IMR-90 (cell line): ENCODE measurements around the gene IKBKE. TPM values are rescaled to one million over a fixed set of nuclear protein-coding genes. Genes with fewer than 3 reads are reported as not detected.

Experiments used
- ATAC-seq: fragments of 200-7000 bp; cut with Tn5 transposase; 2 replicates; pipeline ENCODE4 v1.9.1; 2020; ENCODE audit warnings: low read depth, mild to moderate bottlenecking, moderate library complexity
- BruUV-seq: library from RNA; stranded (reverse); fragments of 400-500 nt; replicated peaks from 2 replicates; lab custom pipeline; 2021; lab: Mats Ljungman, UMichigan
- CTCF ChIA-PET: fragments of 300-600 bp; formaldehyde crosslinking; extraction: SDS; loops from one replicate; lab custom pipeline; 2021; ENCODE audit warnings: antibody characterized with exemption; lab: Yijun Ruan, JAX
- POLR2A ChIA-PET: fragments of 300-600 bp; sonication (Branson Sonifier 250); formaldehyde crosslinking; loops from one replicate; lab custom pipeline; 2022; ENCODE audit warnings: antibody characterized with exemption; ENCODE audit not compliant: unreplicated experiment; lab: Charles Lee
- DNase-seq: peaks from one replicate; pipeline ENCODE4 v3.0.0; 2013
- H2AFZ ChIP-seq: replicated peaks from 2 replicates; pipeline ENCODE3; 2013; ENCODE audit warnings: low read length, mild to moderate bottlenecking; ENCODE audit not compliant: poor library complexity
- H2AK5ac ChIP-seq: 2 replicates; pipeline ENCODE4 v1.6.1; 2013; ENCODE audit warnings: low read depth, low read length, inconsistent platforms
- H2AK9ac ChIP-seq: replicated peaks from 2 replicates; pipeline ENCODE3; 2013; ENCODE audit warnings: mild to moderate bottlenecking, low read depth, low read length, moderate library complexity; ENCODE audit not compliant: poor library complexity
- H2BK120ac ChIP-seq: 2 replicates; pipeline ENCODE4 v1.6.1; 2013; ENCODE audit warnings: low read depth, low read length, inconsistent platforms
- H2BK15ac ChIP-seq: 3 replicates; pipeline ENCODE4 v1.6.1; 2013; ENCODE audit warnings: low read depth, low read length, inconsistent platforms
- H2BK20ac ChIP-seq: 2 replicates; pipeline ENCODE4 v1.6.1; 2013; ENCODE audit warnings: low read depth, mild to moderate bottlenecking, inconsistent platforms, low read length, moderate library complexity
- H2BK5ac ChIP-seq: 2 replicates; pipeline ENCODE4 v1.6.1; 2013; ENCODE audit warnings: mild to moderate bottlenecking, low read depth, low read length, inconsistent platforms; ENCODE audit not compliant: poor library complexity, severe bottlenecking
- H3K14ac ChIP-seq: replicated peaks from 2 replicates; pipeline ENCODE4 v1.6.1; 2013; ENCODE audit warnings: low read depth, low read length, inconsistent platforms
- H3K18ac ChIP-seq: 2 replicates; pipeline ENCODE4 v1.6.1; 2013; ENCODE audit warnings: low read depth, low read length, control low read depth
- H3K23ac ChIP-seq: 2 replicates; pipeline ENCODE4 v1.6.1; 2013; ENCODE audit warnings: low read depth, low read length, inconsistent platforms
- H3K27ac ChIP-seq: 2 replicates; pipeline ENCODE4 v1.5.1; 2013; ENCODE audit warnings: mild to moderate bottlenecking, control low read depth, low read length; ENCODE audit not compliant: insufficient read depth
- H3K27me3 ChIP-seq: 2 replicates; pipeline ENCODE4 v1.6.1; 2013; ENCODE audit warnings: low read length; ENCODE audit not compliant: control insufficient read depth, insufficient read depth
- H3K36me3 ChIP-seq: 2 replicates; pipeline ENCODE4 v1.6.1; 2013; ENCODE audit warnings: low read length, mixed read lengths; ENCODE audit not compliant: control insufficient read depth, insufficient read depth
- H3K4ac ChIP-seq: 2 replicates; pipeline ENCODE4 v1.6.1; 2013; ENCODE audit warnings: low read depth, low read length, inconsistent platforms
- H3K4me1 ChIP-seq: 2 replicates; pipeline ENCODE4 v1.6.1; 2013; ENCODE audit warnings: low read length, mixed read lengths; ENCODE audit not compliant: control insufficient read depth, insufficient read depth
- H3K4me2 ChIP-seq: 2 replicates; pipeline ENCODE4 v1.6.1; 2013; ENCODE audit warnings: low read depth, mild to moderate bottlenecking, control low read depth, low read length, moderate library complexity
- H3K4me3 ChIP-seq: 2 replicates; pipeline ENCODE4 v1.5.1; 2013; ENCODE audit warnings: low read depth, mild to moderate bottlenecking, control low read depth, low read length, moderate library complexity; ENCODE audit not compliant: insufficient read depth
- H3K56ac ChIP-seq: 2 replicates; pipeline ENCODE4 v1.6.1; 2013; ENCODE audit warnings: low read length, inconsistent platforms; ENCODE audit not compliant: insufficient read depth; ENCODE audit errors: extremely low read depth
- H3K79me1 ChIP-seq, 2 experiments: 2 replicates each; pipeline ENCODE4 v1.6.1; 2013; ENCODE audit warnings: low read length in 2 of 2, inconsistent platforms in 1 of 2, low read depth in 1 of 2
- H3K9ac ChIP-seq: 2 replicates; pipeline ENCODE4 v1.6.1; 2013; ENCODE audit warnings: low read depth, low read length, control low read depth
- H3K9me1 ChIP-seq: 2 replicates; pipeline ENCODE4 v1.6.1; 2013; ENCODE audit warnings: low read length, inconsistent platforms; ENCODE audit not compliant: insufficient read depth
- H3K9me3 ChIP-seq: 2 replicates; pipeline ENCODE4 v1.6.1; 2013; ENCODE audit warnings: low read length; ENCODE audit not compliant: control insufficient read depth, insufficient read depth
- H4K20me1 ChIP-seq: 2 replicates; pipeline ENCODE4 v1.6.1; 2013; ENCODE audit warnings: low read length, inconsistent platforms; ENCODE audit not compliant: insufficient read depth
- H4K5ac ChIP-seq: 2 replicates; pipeline ENCODE4 v1.6.1; 2013; ENCODE audit warnings: mild to moderate bottlenecking, low read depth, low read length, control low read depth
- H4K8ac ChIP-seq, 2 experiments: 2 replicates each; pipeline ENCODE4 v1.6.1; 2013; ENCODE audit warnings: low read depth in 2 of 2, low read length in 2 of 2, control low read depth in 1 of 2, inconsistent platforms in 1 of 2
- H4K91ac ChIP-seq: 2 replicates; pipeline ENCODE4 v1.6.1; 2013; ENCODE audit warnings: low read depth, low read length, inconsistent platforms; ENCODE audit not compliant: insufficient read depth
- MXI1 ChIP-seq: IDR thresholded peaks from 2 replicates; pipeline ENCODE4 v1.6.1; 2012; ENCODE audit warnings: low read depth, mild to moderate bottlenecking, low read length, moderate library complexity, borderline replicate concordance
- RCOR1 ChIP-seq: IDR thresholded peaks from 2 replicates; pipeline ENCODE4 v1.6.1; 2012; ENCODE audit warnings: mild to moderate bottlenecking, low read length, improper control_type of control experiment; ENCODE audit not compliant: insufficient replicate concordance
- SMC3 ChIP-seq: fragments of 150-350 bp; IDR thresholded peaks from 2 replicates; pipeline ENCODE4 v1.6.1; 2016; ENCODE audit warnings: low read depth, mild to moderate bottlenecking, antibody characterized with exemption, low read length, moderate library complexity
- WGBS, 2 experiments: methylation state at CpG; one replicate each; pipeline versions ENCODE4 v1.1.5 to v1.1.7; 2013; ENCODE audit warnings: missing lambda C conversion rate in 2 of 2; ENCODE audit not compliant: insufficient read length in 1 of 2; ENCODE audit errors: extremely low coverage in 2 of 2; 5-methylcytosine and 5-hydroxymethylcytosine counted together
- dilution Hi-C: fragments of 300-500 bp; cut with HindIII; formaldehyde crosslinking; loops from one replicate; pipeline ENCODE4 v1.14.3; 2018; ENCODE audit warnings: low sequenced_read_pairs; ENCODE audit not compliant: unreplicated experiment
- in situ Hi-C: fragments of 300-500 bp; cut with MboI; formaldehyde crosslinking; loops from 3 replicates; pipeline ENCODE4 v1.14.3; 2019; ENCODE audit warnings: low sequenced_read_pairs, inconsistent platforms, mixed read lengths
- intact Hi-C: fragments of 100-400 bp; cut with micrococcal nuclease; formaldehyde crosslinking; loops from 2 replicates; pipeline ENCODE4 v1.10.0; 2022
- polyA plus RNA-seq, 3 experiments: library from polyadenylated mRNA; depleted of rRNA; stranded (reverse); fragments of >200 nt; gene quantifications; 2 replicates each; pipeline ENCODE4 v1.2.3, GENCODE V29; 2012; ENCODE audit warnings: low replicate concordance in 1 of 3
- total RNA-seq: library from RNA; depleted of rRNA; stranded (reverse); fragments of >200 nt; gene quantifications from 2 replicates; pipeline ENCODE4 v1.2.3, GENCODE V29; 2012
- TF ChIP-seq, protein P1 (sequence below): fragments of 150-350 bp; IDR thresholded peaks from 2 replicates; pipeline ENCODE4 v1.6.1; 2017; ENCODE audit warnings: mild to moderate bottlenecking, antibody characterized with exemption, low read length, low read depth

The IKBKE gene
- total and polyA plus RNA-seq, 2 of the 4 experiments (the other 2 are of a cell fraction): 20.3 to 24.0 TPM

- Histone ChIP-seq H3K4ac (no peak overlapping the region), H3K4me2 (no peak overlapping the region), H3K18ac (no peak overlapping the region), H3K9ac (no peak overlapping the region), H3K4me1 (peaks cover 9% of the 10 kb centered on the region), H2BK15ac (no peak overlapping the region), H2AFZ (no peak overlapping the region), H3K9me1 (peaks cover 12% of the 10 kb centered on the region), H2BK5ac (no peak overlapping the region), H3K36me3 (peaks cover 44% of the 10 kb centered on the region), H4K20me1 (no peaks in the 10 kb centered on the region), H4K5ac (no peak overlapping the region), H4K91ac (no peak overlapping the region), H4K8ac (no peak overlapping the region), H3K27ac (no peak overlapping the region), H3K14ac (no peak overlapping the region), H2AK9ac (peak overlapping the region; percentile 58), H3K79me1 (peaks cover 0 to 4% of the 10 kb centered on the region in 2 experiments; a peak in 1 of 4 replicates), H3K23ac (no peak overlapping the region), H3K4me3 (no peak overlapping the region), H3K27me3 (no peaks in the 10 kb centered on the region), H2BK20ac (no peak overlapping the region), H3K56ac (no peak overlapping the region), H2AK5ac (no peak overlapping the region), H2BK120ac (no peak overlapping the region), H3K9me3 (no peaks in the 10 kb centered on the region)
- POLR2A ChIA-PET: no interaction called here
- dilution Hi-C loops: no loop called here
- ATAC-seq (no peak; the same call in 1 of the 2 replicates), DNase-seq (no peak)
- in situ Hi-C loops: no loop called here
- no TSS peak for BruUV-seq
- WGBS, 2 experiments: no CpG with 5 or more reads among the region's 12 CpGs
- intact Hi-C loops: no loop called here
- TF ChIP-seq SMC3: no peak
- TF ChIP-seq MXI1: no peak
- TF ChIP-seq, protein P1, sequence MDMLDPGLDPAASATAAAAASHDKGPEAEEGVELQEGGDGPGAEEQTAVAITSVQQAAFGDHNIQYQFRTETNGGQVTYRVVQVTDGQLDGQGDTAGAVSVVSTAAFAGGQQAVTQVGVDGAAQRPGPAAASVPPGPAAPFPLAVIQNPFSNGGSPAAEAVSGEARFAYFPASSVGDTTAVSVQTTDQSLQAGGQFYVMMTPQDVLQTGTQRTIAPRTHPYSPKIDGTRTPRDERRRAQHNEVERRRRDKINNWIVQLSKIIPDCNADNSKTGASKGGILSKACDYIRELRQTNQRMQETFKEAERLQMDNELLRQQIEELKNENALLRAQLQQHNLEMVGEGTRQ: no peak
- TF ChIP-seq RCOR1: no peak
- CTCF ChIA-PET: no interaction called here
These were observed 14.5 kb upstream of the IKBKE start for GRCh38 chr1:206455666-206456344.
